ENCODE results near the gene SLC7A7.
"Not testable (repeated sequence)": the region's sequence is repeated elsewhere in the genome, so short reads cannot be mapped to it uniquely, and the experiment has no call there.

Gene SLC7A7

DNA sequence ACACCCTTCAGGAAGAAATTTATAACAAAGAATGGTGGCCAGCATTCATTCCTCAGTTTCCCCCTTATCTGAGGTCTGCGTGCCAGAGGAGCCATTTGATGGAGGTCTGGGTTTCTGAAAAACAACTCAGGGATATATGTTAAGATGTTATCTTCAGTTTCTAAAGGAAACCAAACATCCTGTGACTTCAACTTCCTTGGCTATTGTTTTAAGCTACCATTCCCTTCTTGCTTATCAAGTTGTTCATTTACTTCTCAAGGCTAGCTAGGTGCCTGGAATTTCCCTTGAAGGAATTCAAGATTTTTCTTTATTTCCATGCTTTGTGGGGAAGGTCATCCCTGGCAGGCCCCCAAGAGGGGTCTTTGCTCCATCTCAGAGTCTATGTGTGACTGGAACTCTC, 75.8 kb downstream of the SLC7A7 start:
- no peak overlapping the region for H3K9ac ChIP-seq (ENCODE audit: low read length)
- H3K36me3 ChIP-seq (replicated peaks; ENCODE audit: insufficient read depth, low read length): no peaks in the 10 kb centered on the region
- DNase-seq: no peak
- no peaks in the 10 kb centered on the region for H3F3A ChIP-seq (ENCODE audit: insufficient read depth, low read length)
- H3K4me3 ChIP-seq (ENCODE audit: low read length): no peak overlapping the region
- H2AFZ ChIP-seq (ENCODE audit: low read length): no peak overlapping the region
- H3K79me2 ChIP-seq (ENCODE audit: low read length): no peaks in the 10 kb centered on the region
- no peaks in the 10 kb centered on the region for H3K9me2 ChIP-seq (replicated peaks; ENCODE audit: insufficient read depth, low read length)
- H3K27ac ChIP-seq (ENCODE audit: low read length): no peak overlapping the region
- peaks cover 6% of the 10 kb centered on the region for H3K4me1 ChIP-seq (ENCODE audit: low read length)
- H4K20me1 ChIP-seq (ENCODE audit: insufficient read depth, low read length): no peaks in the 10 kb centered on the region
- H3K4me2 ChIP-seq (ENCODE audit: low read depth, low read length): no peak overlapping the region
- H3K9me3 ChIP-seq (replicated peaks; ENCODE audit: insufficient read depth, low read length): no peaks in the 10 kb centered on the region
- TF ChIP-seq CTCF (IDR thresholded peaks at IDR 0.05; ENCODE audit: low read length) (no peak), EZH2phosphoT487 (IDR thresholded peaks at IDR 0.05; ENCODE audit: low read length) (no peak), EZH2 (optimal IDR thresholded peaks at IDR 0.05; ENCODE audit: low read depth, low read length) (no peak)
- H3K27me3 ChIP-seq (replicated peaks; ENCODE audit: insufficient read depth, low read length): no peaks in the 10 kb centered on the region

DNA sequence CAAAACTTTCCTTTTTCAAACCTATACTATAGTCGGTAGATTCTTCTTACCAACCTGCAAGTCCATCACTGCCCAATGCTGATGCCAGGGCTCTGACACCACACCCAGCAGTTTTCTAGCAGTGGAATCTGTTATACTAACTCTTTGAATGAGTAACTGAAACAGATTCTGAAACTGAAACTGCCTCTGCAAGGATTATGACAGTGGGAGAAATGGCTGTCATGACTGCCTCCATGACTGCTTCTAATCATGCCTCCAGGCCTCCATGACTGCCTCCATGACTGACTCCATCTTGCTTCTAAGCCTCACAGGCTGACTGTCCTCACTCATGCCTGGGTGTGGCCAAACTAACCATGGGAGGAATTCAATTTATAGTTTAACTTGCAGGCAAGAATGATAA, 78.2 kb downstream of the SLC7A7 start:
- Histone ChIP-seq H4K20me1 (ENCODE audit: insufficient read depth, low read length) (no peaks in the 10 kb centered on the region), H3K9ac (ENCODE audit: low read length) (no peak overlapping the region), H3K9me2 (replicated peaks; ENCODE audit: insufficient read depth, low read length) (no peaks in the 10 kb centered on the region), H3K79me2 (ENCODE audit: low read length) (no peaks in the 10 kb centered on the region), H2AFZ (ENCODE audit: low read length) (peak overlapping the region; percentile 56; the same call in 1 of the 2 replicates), H3K27ac (ENCODE audit: low read length) (peak overlapping the region; percentile 34; the same call in 1 of the 2 replicates), H3K9me3 (replicated peaks; ENCODE audit: insufficient read depth, low read length) (no peaks in the 10 kb centered on the region), H3K27me3 (replicated peaks; ENCODE audit: insufficient read depth, low read length) (no peaks in the 10 kb centered on the region), H3K4me3 (ENCODE audit: low read length) (no peak overlapping the region), H3K4me1 (ENCODE audit: low read length) (peaks cover 6% of the 10 kb centered on the region), H3K4me2 (ENCODE audit: low read depth, low read length) (no peak overlapping the region), H3F3A (ENCODE audit: insufficient read depth, low read length) (no peaks in the 10 kb centered on the region), H3K36me3 (replicated peaks; ENCODE audit: insufficient read depth, low read length) (no peaks in the 10 kb centered on the region)
- TF ChIP-seq EZH2 (optimal IDR thresholded peaks at IDR 0.05; ENCODE audit: low read depth, low read length) (no peak), EZH2phosphoT487 (IDR thresholded peaks at IDR 0.05; ENCODE audit: low read length) (no peak)
- DNase-seq: peak; percentile 69

DNA sequence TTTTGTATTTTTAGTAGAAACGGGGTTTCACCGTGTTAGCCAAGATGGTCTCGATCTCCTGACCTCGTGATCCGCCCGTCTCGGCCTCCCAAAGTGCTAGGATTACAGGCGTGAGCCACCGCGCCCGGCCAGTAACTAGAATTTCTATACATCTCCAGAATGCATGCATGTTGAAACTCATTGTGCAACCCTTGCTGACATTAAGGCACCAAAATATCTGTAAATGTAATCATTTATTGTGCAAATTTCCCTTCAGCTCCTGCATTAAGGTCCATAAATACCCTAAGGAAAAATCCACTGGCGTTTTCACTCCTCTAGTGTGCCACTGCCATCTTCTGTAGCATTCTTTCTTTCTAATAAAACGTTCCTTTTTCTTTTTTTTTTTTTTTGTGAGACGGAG, 78.9 kb downstream of the SLC7A7 start:
- H3K79me2 ChIP-seq (ENCODE audit: low read length); H3K9me3 ChIP-seq (replicated peaks; ENCODE audit: insufficient read depth, low read length); DNase-seq: not testable (repeated sequence)

GRCh38 chr14:22735096-22735495, 80.1 kb downstream of the SLC7A7 start:
- Histone ChIP-seq H3K9me3 (replicated peaks; ENCODE audit: insufficient read depth, low read length) (no peaks in the 10 kb centered on the region), H3K9ac (ENCODE audit: low read length) (no peak overlapping the region), H3K36me3 (replicated peaks; ENCODE audit: insufficient read depth, low read length) (no peaks in the 10 kb centered on the region), H3K4me3 (ENCODE audit: low read length) (no peak overlapping the region), H3K9me2 (replicated peaks; ENCODE audit: insufficient read depth, low read length) (no peaks in the 10 kb centered on the region), H4K20me1 (ENCODE audit: insufficient read depth, low read length) (no peaks in the 10 kb centered on the region), H3K79me2 (ENCODE audit: low read length) (no peaks in the 10 kb centered on the region), H3K27ac (ENCODE audit: low read length) (no peak overlapping the region), H3K27me3 (replicated peaks; ENCODE audit: insufficient read depth, low read length) (no peaks in the 10 kb centered on the region), H3K4me1 (ENCODE audit: low read length) (peaks cover 6% of the 10 kb centered on the region), H3F3A (ENCODE audit: insufficient read depth, low read length) (no peaks in the 10 kb centered on the region), H2AFZ (ENCODE audit: low read length) (no peak overlapping the region), H3K4me2 (ENCODE audit: low read depth, low read length) (no peak overlapping the region)
- DNase-seq: no peak
- TF ChIP-seq EZH2phosphoT487 (IDR thresholded peaks at IDR 0.05; ENCODE audit: low read length): no peak
- TF ChIP-seq CTCF (IDR thresholded peaks at IDR 0.05; ENCODE audit: low read length): no peak
- no peak for TF ChIP-seq EZH2 (optimal IDR thresholded peaks at IDR 0.05; ENCODE audit: low read depth, low read length)

More for the DNA sequence above, 78.9 kb downstream of the SLC7A7 start:
- H2AFZ ChIP-seq (ENCODE audit: low read length); H3K4me3 ChIP-seq (ENCODE audit: low read length); H4K20me1 ChIP-seq (ENCODE audit: insufficient read depth, low read length); H3K9ac ChIP-seq (ENCODE audit: low read length); H3K27ac ChIP-seq (ENCODE audit: low read length); H3K4me2 ChIP-seq (ENCODE audit: low read depth, low read length); H3K27me3 ChIP-seq (replicated peaks; ENCODE audit: insufficient read depth, low read length); H3K9me2 ChIP-seq (replicated peaks; ENCODE audit: insufficient read depth, low read length); H3K36me3 ChIP-seq (replicated peaks; ENCODE audit: insufficient read depth, low read length); H3F3A ChIP-seq (ENCODE audit: insufficient read depth, low read length); H3K4me1 ChIP-seq (ENCODE audit: low read length): not testable (repeated sequence)
